WTC11 (cell line): ENCODE data around the gene ITGAX. TPM values are rescaled to one million over a fixed set of nuclear protein-coding genes. Genes with fewer than 3 reads are reported as not detected.

Experiments used
- ATAC-seq: fragments of 200-7000 bp; cut with Tn5 transposase; 2 replicates; pipeline ENCODE4 v1.10.0; 2021; ENCODE audit warnings: mild to moderate bottlenecking, moderate library complexity
- CTCF ChIA-PET: fragments of 300-600 bp; sonication (Branson Sonifier 250); formaldehyde crosslinking; loops from one replicate; lab custom pipeline; 2021; ENCODE audit warnings: antibody characterized with exemption; lab: Charles Lee
- POLR2A ChIA-PET: fragments of 350-600 bp; sonication (Branson Sonifier 250); formaldehyde crosslinking; loops from one replicate; lab custom pipeline; 2021; ENCODE audit warnings: antibody characterized with exemption; lab: Charles Lee
- DNase-seq: peaks from one replicate; pipeline ENCODE4 v3.0.0; 2021; ENCODE audit warnings: low spot score
- H3K27ac Mint-ChIP-seq: 2 replicates; pipeline ENCODE4 v1.8.0; 2021; ENCODE audit warnings: mixed read lengths
- H3K27me3 Mint-ChIP-seq: 2 replicates; pipeline ENCODE4 v1.8.0; 2021; ENCODE audit warnings: low read depth, mild to moderate bottlenecking, moderate library complexity, mixed read lengths
- H3K36me3 Mint-ChIP-seq: 2 replicates; pipeline ENCODE4 v1.8.0; 2021; ENCODE audit warnings: mixed read lengths
- H3K4me1 Mint-ChIP-seq: 2 replicates; pipeline ENCODE4 v1.8.0; 2022; ENCODE audit warnings: mixed read lengths
- H3K4me3 Mint-ChIP-seq: 2 replicates; pipeline ENCODE4 v1.8.0; 2021; ENCODE audit warnings: mild to moderate bottlenecking, moderate library complexity, mixed read lengths
- H3K9me3 Mint-ChIP-seq: 2 replicates; pipeline ENCODE4 v1.8.0; 2021; ENCODE audit warnings: mixed read lengths
- ATF6 ChIP-seq: sonication (generic); formaldehyde crosslinking; IDR thresholded peaks from 2 replicates; pipeline ENCODE4 v1.8.1; 2023; ENCODE audit warnings: mild to moderate bottlenecking, missing genetic modification reagents
- E2F4 ChIP-seq: sonication (generic); formaldehyde crosslinking; IDR thresholded peaks from 2 replicates; pipeline ENCODE4 v1.8.1; 2022; ENCODE audit warnings: low read depth, mild to moderate bottlenecking, moderate library complexity, missing genetic modification reagents, borderline replicate concordance
- FOXP1 ChIP-seq: sonication (generic); formaldehyde crosslinking; IDR thresholded peaks from 2 replicates; pipeline ENCODE4 v1.8.0; 2022; ENCODE audit warnings: missing genetic modification reagents, mild to moderate bottlenecking, moderate library complexity, borderline replicate concordance
- GRHL2 ChIP-seq: fragments of 250-450 bp; sonication (Bioruptor Pico); IDR thresholded peaks from 2 replicates; pipeline ENCODE4 v1.8.0; 2022; ENCODE audit warnings: mild to moderate bottlenecking, moderate library complexity; ENCODE audit not compliant: insufficient replicate concordance, severe bottlenecking
- HMGXB4 ChIP-seq: sonication (generic); formaldehyde crosslinking; IDR thresholded peaks from 2 replicates; pipeline ENCODE4 v1.8.1; 2023; ENCODE audit warnings: mild to moderate bottlenecking, moderate library complexity, missing genetic modification reagents
- MXD4 ChIP-seq: fragments of 250-450 bp; sonication (Bioruptor Pico); IDR thresholded peaks from 2 replicates; pipeline ENCODE4 v1.8.0; 2021; ENCODE audit warnings: mild to moderate bottlenecking, moderate library complexity, borderline replicate concordance
- MYBL2 ChIP-seq: sonication (generic); formaldehyde crosslinking; IDR thresholded peaks from 2 replicates; pipeline ENCODE4 v1.8.1; 2023; ENCODE audit warnings: mild to moderate bottlenecking, moderate library complexity, missing genetic modification reagents
- NFYB ChIP-seq: sonication (generic); formaldehyde crosslinking; conservative IDR thresholded peaks from 2 replicates; pipeline ENCODE4 v1.8.0; 2022; ENCODE audit warnings: low read depth, missing genetic modification reagents
- RELA ChIP-seq: sonication (generic); formaldehyde crosslinking; IDR thresholded peaks from 2 replicates; pipeline ENCODE4 v1.8.1; 2022; ENCODE audit warnings: missing genetic modification reagents, mild to moderate bottlenecking, borderline replicate concordance
- SOX15 ChIP-seq: fragments of 250-450 bp; sonication (Bioruptor Pico); IDR thresholded peaks from 2 replicates; pipeline ENCODE4 v1.9.0; 2021; ENCODE audit warnings: mild to moderate bottlenecking
- TEAD1 ChIP-seq: sonication (generic); formaldehyde crosslinking; IDR thresholded peaks from 2 replicates; pipeline ENCODE4 v1.8.0; 2022; ENCODE audit warnings: mild to moderate bottlenecking, missing genetic modification reagents
- ZMAT4 ChIP-seq: fragments of 250-450 bp; sonication (Bioruptor Pico); IDR thresholded peaks from 2 replicates; pipeline ENCODE4 v1.9.0; 2021; ENCODE audit warnings: mild to moderate bottlenecking
- ZNF121 ChIP-seq: sonication (generic); formaldehyde crosslinking; IDR thresholded peaks from 2 replicates; pipeline ENCODE4 v1.8.0; 2023; ENCODE audit warnings: missing genetic modification reagents
- ZNF423 ChIP-seq: fragments of 250-450 bp; sonication (Bioruptor Pico); IDR thresholded peaks from 2 replicates; pipeline ENCODE4 v2.1.2; 2022; ENCODE audit warnings: mild to moderate bottlenecking, moderate library complexity
- ZNF671 ChIP-seq: fragments of 250-450 bp; sonication (Bioruptor Pico); IDR thresholded peaks from 2 replicates; pipeline ENCODE4 v1.8.0; 2021; ENCODE audit warnings: mild to moderate bottlenecking
- total RNA-seq: library from RNA; stranded (reverse); gene quantifications from 3 replicates; pipeline ENCODE4 v1.2.3, GENCODE V29; 2021
- TF ChIP-seq, protein P1 (sequence below): fragments of 200-600 bp; IDR thresholded peaks from 2 replicates; pipeline ENCODE4 v1.8.0; 2022; ENCODE audit warnings: antibody characterized with exemption
- TF ChIP-seq, protein P2 (sequence below): sonication (generic); formaldehyde crosslinking; IDR thresholded peaks from 2 replicates; pipeline ENCODE4 v1.8.0; 2022; ENCODE audit warnings: mild to moderate bottlenecking, missing genetic modification reagents
- TF ChIP-seq, protein P3 (sequence below): fragments of 250-450 bp; sonication (Bioruptor Pico); IDR thresholded peaks from 2 replicates; pipeline ENCODE4 v1.9.0; 2021; ENCODE audit warnings: mild to moderate bottlenecking

ITGAX gene
- total RNA-seq, 1 experiment from 2014 or later = 0.33 TPM

- Mint-ChIP-seq H3K9me3 (peaks cover 9% of the 10 kb centered on the region), H3K36me3 (no peaks in the 10 kb centered on the region), H3K27ac (peak overlapping the region; percentile 44), H3K4me1 (peaks cover 8% of the 10 kb centered on the region), H3K27me3 (peaks cover 4% of the 10 kb centered on the region; the same call in 1 of the 2 replicates), H3K4me3 (peak overlapping the region; percentile 31)
- ChIA-PET CTCF (interaction anchor here (0.5 to 2.5 kb wide), 50 partner anchors 8 to 1009 kb away, joined by 3 to 41 read pairs (median 4); partner anchors contain the start of genes ARMC5, COX6A2, HSD3B7 and ITGAD), POLR2A (interaction anchor here (0.6 to 1.0 kb wide), 3 partner anchors 44 to 261 kb away, joined by 3 read pairs; no protein-coding TSS in a partner anchor)
- TF ChIP-seq ZNF671 (CRISPR knock-in tag) (no peak), MYBL2 (CRISPR knock-in tag) (no peak), FOXP1 (no peak), SOX15 (CRISPR knock-in tag) (no peak), HMGXB4 (CRISPR knock-in tag) (0 out of 2 replicates have a peak, but pooled peaks have one; percentile 23), TEAD1 (CRISPR knock-in tag) (no peak)
- TF ChIP-seq, protein P1, sequence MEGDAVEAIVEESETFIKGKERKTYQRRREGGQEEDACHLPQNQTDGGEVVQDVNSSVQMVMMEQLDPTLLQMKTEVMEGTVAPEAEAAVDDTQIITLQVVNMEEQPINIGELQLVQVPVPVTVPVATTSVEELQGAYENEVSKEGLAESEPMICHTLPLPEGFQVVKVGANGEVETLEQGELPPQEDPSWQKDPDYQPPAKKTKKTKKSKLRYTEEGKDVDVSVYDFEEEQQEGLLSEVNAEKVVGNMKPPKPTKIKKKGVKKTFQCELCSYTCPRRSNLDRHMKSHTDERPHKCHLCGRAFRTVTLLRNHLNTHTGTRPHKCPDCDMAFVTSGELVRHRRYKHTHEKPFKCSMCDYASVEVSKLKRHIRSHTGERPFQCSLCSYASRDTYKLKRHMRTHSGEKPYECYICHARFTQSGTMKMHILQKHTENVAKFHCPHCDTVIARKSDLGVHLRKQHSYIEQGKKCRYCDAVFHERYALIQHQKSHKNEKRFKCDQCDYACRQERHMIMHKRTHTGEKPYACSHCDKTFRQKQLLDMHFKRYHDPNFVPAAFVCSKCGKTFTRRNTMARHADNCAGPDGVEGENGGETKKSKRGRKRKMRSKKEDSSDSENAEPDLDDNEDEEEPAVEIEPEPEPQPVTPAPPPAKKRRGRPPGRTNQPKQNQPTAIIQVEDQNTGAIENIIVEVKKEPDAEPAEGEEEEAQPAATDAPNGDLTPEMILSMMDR = peak; percentile 62
- TF ChIP-seq, protein P2, sequence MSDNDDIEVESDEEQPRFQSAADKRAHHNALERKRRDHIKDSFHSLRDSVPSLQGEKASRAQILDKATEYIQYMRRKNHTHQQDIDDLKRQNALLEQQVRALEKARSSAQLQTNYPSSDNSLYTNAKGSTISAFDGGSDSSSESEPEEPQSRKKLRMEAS (CRISPR knock-in tag) = no peak
- peak; percentile 83 for DNase-seq
- peak; percentile 94 for ATAC-seq
Measured at GRCh38 chr16:31382485-31383161, 27.6 kb downstream of the ITGAX start.

DNA sequence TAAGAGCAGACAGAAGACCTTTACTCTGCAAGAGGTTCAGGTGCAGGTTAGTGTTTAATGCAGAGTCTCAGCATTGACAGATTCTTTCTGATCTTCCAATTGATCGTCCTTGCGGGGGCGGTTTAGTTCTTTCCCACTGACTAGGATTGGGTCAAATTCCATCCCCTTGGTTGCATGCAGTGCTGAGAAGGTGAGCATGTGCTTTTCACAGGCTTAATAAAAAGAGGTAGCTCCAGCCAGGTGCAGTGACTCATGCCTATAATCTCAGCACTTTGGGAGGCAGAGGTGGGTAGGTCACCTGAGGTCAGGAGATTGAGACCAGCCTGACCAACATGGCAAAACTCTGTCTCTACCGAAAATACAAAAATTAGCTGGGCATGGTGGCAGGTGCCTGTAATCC is 30.7 kb downstream of the ITGAX start:
- ATAC-seq (no peak), DNase-seq (no peak)
- no peak overlapping the region for H3K27ac Mint-ChIP-seq
- peaks cover 9% of the 10 kb centered on the region for H3K9me3 Mint-ChIP-seq
- no peak overlapping the region for H3K4me3 Mint-ChIP-seq
- no peaks in the 10 kb centered on the region for H3K36me3 Mint-ChIP-seq
- peaks cover 8% of the 10 kb centered on the region for H3K4me1 Mint-ChIP-seq
- ChIA-PET POLR2A (interaction anchor here (1.1 kb wide), 1 partner anchor 119 kb away, joined by 3 read pairs; no protein-coding TSS in a partner anchor), CTCF (interaction anchor here (1.1 to 2.5 kb wide), 5 partner anchors 9 to 75 kb away, joined by 3 to 6 read pairs (median 3); partner anchors contain the start of gene ZNF843)
- TF ChIP-seq FOXP1 (no peak), E2F4 (CRISPR knock-in tag) (no peak), ZNF423 (CRISPR knock-in tag) (no peak), GRHL2 (CRISPR knock-in tag) (no peak), MXD4 (CRISPR knock-in tag) (no peak), NFYB (CRISPR knock-in tag) (no peak), ATF6 (CRISPR knock-in tag) (no peak), RELA (CRISPR knock-in tag) (no peak), ZMAT4 (no peak), ZNF121 (no peak)
- TF ChIP-seq, protein P3, sequence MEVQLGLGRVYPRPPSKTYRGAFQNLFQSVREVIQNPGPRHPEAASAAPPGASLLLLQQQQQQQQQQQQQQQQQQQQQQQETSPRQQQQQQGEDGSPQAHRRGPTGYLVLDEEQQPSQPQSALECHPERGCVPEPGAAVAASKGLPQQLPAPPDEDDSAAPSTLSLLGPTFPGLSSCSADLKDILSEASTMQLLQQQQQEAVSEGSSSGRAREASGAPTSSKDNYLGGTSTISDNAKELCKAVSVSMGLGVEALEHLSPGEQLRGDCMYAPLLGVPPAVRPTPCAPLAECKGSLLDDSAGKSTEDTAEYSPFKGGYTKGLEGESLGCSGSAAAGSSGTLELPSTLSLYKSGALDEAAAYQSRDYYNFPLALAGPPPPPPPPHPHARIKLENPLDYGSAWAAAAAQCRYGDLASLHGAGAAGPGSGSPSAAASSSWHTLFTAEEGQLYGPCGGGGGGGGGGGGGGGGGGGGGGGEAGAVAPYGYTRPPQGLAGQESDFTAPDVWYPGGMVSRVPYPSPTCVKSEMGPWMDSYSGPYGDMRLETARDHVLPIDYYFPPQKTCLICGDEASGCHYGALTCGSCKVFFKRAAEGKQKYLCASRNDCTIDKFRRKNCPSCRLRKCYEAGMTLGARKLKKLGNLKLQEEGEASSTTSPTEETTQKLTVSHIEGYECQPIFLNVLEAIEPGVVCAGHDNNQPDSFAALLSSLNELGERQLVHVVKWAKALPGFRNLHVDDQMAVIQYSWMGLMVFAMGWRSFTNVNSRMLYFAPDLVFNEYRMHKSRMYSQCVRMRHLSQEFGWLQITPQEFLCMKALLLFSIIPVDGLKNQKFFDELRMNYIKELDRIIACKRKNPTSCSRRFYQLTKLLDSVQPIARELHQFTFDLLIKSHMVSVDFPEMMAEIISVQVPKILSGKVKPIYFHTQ (CRISPR knock-in tag) = no peak
- H3K27me3 Mint-ChIP-seq = peaks cover 4% of the 10 kb centered on the region; the same call in 1 of the 2 replicates
